HG03175 (cell line): ENCODE data around the gene CCNL2.
A peak's percentile ranks its signal among the peaks of the same experiment; 100 is the strongest.
"Not testable (repeated sequence)": the region's sequence is repeated elsewhere in the genome, so short reads cannot be mapped to it uniquely, and the experiment has no call there.

Experiments
- ATAC-seq: cut with Tn5 transposase; IDR thresholded peaks from one replicate; pipeline ENCODE4 v1.9.1; 2021; ENCODE audit warnings: mild to moderate bottlenecking, moderate library complexity; ENCODE audit not compliant: unreplicated experiment

The CCNL2 gene

DNA sequence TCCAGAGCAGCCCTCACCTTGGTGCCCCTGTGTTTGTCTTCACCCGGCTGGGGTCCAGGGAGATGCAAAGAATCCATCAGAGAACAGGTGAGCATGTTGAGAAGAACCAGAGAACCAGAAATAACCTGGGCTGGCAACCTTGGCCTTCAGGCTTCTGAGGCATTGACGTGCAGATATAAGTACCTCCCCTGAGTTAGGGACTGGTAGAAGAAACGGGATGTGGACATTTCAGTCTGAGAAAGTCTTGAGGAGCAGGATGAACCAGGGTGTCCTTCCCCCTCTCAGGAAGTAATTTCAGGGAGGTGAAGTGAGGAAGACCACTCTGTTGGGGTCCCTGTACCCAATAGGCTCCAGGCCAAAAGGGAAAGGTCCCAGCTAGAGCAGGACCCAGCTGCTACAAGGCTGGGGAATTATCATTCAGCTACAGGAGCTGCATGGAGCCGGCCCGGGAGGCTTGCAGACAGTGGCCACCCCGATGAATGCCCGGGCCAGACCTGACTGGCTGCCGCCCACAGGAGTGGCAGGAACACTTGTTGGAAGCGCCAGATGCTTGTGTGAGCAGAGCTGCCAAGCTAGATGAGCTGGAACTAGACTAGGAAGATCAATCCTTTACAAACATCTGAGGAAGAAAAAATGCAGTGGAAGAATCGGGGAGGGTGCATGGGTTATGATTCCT, 22.4 kb downstream of the CCNL2 start:
- no peak for ATAC-seq

DNA sequence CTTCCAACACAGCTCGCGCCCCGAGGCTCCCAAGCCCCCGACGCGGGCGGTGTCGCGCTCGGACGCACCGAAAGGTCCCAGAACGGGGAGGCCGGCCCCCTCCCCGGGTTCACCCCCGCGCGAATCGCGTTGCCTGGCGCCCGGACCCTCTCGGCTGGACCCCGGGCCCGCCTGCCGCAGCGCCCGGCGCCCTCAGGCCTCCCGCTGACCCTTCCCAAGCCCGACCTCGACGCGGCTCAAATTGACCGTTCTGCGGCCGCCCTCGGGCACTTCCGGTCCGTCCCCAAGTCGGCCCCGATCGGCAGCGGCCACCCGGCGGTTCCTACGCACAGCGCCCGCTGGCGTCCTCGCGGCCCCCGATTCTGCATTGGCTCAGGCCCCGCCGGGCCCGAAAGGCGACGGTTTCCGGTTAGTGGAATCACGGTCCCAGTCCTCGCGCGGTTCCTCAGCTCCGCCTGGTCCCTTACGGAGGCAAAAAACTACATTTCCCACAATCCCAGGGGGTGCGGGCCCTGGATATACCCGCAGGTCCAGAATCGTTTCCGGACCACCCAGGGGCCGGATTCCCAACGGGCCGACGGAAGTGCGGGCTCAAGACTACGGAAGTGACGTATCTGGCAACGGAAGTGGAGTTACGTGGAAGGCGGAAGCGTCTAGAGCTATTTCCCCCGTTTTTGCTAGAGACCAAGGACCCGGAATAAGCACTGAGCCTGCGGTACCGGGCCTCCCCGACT, 24.0 kb downstream of the CCNL2 start, which contains the start of gene AURKAIP1:
AURKAIP1 (minus strand) TSS at position 279 of the 734 bp plus-strand sequence. CDS start 451 bp downstream, outside the sequence.
- ATAC-seq: peak; percentile 91

DNA sequence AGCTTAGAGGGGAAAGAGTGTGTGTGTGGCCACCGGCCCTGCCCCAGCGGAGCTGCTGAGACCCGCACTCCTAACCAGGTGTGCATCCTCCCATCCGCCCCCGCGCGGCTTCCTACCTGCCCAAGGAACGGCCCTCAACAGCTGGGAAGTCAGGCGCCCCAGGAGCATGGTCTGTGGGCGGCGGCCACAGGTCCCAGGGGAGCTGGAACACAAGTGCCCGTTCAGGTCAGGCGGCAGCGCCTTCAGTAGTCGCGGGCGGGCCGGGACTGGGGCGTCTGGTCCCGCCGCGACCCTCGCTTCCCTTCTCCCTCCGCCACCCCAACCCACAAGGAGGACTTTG, 24.6 kb downstream of the CCNL2 start:
- peak; percentile 3 for ATAC-seq

DNA sequence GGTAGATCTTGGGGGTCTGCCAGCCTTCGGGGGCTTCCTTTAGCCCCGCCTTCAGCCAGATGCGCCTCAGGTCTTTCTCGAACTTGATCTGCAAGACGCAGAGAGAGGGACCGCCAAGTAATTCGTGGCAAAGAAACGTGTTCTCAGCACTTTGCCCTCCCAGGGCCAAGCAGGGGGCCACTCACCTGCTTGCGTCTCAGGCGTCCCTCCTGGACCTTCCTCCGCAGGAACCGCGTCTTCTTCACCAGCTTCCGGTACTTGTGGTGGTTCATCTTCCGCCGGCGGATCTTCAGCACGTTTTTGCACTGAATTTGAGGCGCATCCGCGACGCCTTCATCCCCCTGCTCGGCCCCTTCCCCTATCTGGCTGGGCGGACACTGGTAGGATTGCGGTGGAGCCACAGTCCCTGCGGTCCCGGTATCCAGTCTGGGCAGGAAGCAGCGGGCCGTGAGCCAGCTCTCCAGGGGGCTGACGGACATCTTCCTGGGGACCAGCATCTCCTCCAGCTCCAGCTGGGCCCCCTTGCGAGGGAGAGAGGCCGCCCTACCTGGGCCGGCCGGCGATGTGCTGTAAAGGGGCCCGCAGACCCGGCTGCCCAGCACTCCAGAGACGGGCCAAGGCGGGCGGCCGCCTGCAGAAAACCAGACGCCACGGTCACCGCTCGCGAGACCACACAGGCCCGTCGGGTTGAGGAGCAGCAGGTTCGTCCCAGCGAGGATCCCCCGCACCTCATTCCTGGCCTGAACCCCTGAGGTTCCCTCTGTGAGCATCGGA, 25.1 kb downstream of the CCNL2 start:
- ATAC-seq: no peak

DNA sequence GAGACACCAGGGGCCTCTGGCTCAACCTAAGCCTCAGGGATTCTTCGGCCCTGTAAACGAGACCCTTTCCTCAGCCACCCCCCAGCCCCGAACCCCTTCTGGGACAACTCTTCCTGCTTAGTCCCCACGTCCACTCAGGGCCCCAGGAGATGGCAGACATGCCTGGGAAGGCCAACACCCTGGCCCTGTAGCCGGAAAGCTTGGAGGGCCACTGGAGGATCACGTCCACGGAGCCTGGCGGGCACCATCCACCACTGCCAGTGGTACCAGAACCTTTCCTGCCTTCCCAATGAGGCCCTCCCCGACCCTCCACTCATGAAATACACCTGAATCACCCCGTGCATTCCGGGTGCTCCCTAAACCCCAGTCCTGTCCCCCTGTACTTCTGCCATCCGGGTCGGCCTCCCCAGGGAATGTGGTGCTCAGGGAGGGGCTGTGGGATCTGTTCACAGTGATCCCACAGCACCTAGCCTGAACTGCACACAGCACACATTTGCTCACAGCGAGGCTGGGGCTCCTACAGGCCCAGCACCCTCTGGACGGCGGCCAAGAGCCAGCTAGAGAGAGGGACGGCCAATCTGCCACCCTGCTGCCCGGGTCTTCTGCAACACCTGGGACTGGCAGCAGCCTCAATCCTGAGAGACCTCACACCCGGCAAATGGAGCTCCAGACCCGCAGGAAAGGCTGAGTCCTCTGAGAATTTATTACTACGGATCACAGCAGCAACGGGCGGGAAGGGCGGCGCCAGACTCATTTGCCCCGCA, 25.9 kb downstream of the CCNL2 start:
- no peak for ATAC-seq

DNA sequence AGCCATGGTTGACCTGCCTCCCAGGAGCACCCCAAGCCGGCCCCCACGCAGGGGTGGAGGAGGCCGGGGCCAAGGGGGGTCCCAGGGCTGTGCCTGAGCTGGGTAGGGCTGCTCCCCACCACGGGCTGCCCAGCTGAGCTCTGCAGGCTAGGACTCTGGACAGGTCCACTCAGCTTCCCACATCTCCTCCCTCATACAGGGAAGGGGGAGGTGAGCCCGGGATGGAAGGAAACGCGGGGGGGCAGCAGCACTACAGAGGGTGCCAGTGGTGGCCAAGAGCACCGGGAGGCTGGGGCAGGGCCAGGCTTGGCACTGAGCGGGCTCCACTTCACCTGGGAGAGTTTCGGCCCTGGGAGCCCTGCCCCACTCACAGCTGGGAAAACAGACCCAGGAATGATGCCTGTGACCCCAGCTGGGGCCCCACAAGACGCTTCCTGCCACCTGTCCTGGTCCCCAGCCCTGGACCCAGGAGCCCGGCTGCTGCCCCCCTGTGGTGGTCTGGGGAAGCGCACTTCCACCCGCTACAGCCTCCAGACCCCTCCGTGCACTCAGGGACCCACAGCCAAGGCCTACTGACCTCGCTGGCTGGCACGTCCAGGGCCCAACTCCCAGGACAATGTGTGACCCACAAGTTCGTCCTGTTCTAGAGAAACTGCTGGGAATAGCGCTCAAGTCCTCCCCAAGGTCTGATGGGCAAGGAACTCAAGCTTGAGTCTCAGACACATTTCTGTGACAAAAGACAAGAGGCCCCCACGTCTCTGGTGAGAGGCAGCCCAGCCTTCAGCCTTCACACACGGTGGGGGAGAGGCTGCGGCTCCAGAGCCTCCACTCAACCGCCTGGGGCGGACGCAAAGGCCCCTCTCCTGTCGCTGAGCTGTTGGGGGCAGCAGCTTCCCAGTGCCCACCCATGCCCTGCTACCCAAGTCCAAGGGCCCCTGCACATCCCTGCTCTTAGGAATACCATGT, 27.1 kb downstream of the CCNL2 start:
- no peak for ATAC-seq

DNA sequence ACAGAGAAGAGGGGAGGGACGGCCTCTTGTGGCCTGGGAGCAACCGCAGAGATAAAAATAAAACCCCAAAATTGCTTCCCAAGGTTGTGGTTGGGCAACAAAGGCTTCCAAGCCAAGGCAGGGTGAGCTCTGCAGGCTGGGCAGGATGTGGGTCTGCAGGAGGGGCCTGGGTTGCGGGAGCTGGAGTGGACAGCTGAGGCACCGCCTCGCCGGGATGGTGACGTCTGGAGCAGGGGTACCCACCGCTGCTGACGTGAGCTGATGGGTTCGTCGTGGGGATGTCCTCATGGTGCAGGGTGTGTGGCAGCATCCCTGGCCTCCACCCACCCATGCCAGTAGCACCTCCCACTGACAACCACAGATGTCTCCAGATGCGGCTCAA, 27.8 kb downstream of the CCNL2 start:
- no peak for ATAC-seq

DNA sequence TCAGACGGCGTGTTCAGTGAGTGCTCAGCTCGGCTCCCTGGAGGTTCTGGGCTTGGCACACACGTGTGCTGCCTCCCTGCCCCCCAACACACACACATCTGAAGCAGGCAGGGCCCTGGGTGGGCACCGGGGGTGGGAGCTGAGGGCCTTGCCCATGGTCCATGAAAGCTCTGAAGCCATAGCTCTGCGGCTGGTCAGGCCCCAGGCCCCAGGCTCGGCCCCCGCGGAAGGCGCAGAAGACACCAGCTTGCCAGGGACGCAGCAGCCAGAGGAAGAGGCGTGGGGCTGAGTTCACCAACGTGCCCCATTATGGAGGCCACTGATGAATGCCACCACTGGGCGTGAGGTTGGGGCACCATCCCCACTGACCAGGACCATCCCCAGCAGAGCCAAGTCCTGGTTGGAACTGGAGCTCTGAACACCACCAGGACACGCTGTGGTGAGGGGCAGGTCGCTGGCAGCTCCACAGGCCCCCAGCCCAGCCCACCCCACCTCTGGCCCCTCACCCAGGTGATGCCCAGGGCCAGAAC, 28.3 kb downstream of the CCNL2 start:
- no peak for ATAC-seq

DNA sequence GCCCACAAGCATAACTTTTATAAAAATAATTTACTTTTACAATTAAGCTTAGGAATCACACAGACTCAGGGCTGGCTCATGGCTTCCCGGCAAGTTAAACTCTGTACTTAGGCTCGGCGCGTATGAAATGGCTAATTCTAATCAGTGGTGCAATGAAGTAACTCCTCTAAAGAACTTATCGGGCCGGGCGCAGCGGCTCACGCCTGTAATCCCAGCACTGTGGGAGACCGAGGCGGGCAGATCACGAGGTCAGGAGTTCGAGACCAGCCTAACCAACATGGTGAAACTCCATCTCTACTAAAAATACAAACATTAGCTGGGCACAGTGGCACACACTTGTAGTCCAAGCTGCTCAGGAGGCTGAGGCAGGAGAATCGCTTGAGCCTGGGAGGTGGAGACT, 29.0 kb downstream of the CCNL2 start:
- ATAC-seq: not testable (repeated sequence)

DNA sequence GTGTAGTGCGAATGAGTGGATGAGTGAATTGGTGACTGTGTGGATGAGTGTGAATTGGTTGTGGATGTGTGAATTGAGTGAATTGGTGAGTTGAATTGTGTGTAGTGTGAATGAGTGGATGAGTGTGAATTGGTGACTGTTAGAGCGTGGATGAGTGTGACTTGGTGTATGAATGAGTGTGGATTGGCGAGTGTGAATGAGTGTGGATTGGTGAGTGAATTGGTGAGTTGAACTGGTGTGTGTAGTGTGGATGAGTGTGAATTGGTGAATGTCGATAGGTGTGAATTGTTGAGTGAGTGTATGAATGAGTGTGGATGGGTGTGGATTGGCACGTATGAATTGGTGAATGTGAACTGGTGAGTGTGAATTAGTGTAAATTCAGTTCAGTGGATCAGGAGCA, 31.8 kb downstream of the CCNL2 start:
- ATAC-seq: no peak

DNA sequence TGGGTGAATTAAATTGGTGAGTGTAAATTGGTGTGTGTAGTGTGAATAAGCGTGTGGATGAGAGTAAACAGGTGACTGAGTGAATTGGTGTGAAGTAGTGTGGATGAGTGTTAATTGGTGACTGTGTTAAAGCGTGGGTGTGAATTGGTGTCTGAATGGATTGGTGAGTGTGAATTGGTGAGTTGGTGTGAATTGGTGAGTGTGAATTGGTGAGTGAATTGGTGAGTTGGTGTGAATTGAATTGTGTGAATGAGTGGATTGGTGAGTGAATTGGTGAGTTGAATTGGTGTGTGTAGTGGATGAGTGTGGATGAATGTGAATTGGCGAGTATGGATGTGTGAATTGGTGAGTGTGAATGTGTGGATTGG, 32.5 kb downstream of the CCNL2 start:
- no peak for ATAC-seq

DNA sequence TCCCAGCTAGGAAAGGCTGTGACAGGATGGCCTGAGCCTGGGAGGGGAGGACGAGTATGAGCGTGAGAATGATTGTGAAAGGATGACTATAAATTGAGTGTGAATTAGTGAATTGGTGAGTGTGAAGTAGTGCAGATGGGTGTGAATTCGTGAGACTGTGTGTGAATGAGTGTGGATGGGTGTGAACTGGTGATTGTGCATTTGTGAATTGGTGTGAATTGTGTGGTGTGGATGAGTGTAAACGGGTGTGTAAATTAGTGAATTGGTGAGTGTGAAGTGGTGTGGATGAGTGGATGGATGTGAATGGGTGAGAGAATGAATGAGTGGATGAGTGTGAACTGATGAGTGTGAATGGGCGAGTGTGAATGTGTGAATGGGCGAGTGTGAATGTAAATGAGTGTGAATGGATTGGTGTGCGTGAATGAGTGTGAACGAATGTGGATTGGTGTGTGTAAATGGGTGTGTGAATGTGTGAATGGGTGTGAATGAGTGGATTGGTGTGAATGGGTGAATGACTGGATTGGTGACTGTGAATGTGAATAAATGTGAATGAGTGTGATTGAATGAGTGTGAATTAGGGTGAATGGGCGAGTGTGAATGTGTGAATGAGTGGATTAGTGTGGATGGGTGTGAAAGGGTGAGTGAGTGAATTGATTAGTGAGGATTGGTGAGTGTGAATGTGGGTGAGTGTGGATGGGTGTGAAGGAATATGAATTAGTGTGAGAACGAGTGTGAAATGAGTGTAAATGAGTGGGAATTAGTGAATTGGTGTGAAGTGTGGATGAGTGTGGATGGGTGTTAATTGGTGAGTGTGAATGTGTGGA, 33.0 kb downstream of the CCNL2 start:
- no peak for ATAC-seq

DNA sequence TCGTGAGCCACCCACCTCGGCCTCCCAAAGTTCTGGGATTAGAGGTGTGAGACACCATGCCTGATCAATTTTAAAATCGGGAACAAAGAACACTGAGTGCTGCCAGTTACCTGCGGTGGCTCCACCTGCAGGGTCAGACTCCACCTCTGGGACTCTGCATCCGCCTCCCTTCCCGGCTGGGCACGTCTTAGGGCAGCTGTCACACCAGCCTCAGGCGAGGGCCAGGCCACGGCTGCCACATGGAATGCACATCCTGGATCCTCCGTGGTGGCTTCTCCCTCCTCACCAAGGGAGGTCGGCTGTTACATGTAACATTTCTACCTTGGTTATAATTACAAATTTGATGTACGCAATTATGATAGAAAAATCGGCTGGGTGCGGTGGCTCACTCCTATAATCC, 34.9 kb downstream of the CCNL2 start:
- no peak for ATAC-seq

DNA sequence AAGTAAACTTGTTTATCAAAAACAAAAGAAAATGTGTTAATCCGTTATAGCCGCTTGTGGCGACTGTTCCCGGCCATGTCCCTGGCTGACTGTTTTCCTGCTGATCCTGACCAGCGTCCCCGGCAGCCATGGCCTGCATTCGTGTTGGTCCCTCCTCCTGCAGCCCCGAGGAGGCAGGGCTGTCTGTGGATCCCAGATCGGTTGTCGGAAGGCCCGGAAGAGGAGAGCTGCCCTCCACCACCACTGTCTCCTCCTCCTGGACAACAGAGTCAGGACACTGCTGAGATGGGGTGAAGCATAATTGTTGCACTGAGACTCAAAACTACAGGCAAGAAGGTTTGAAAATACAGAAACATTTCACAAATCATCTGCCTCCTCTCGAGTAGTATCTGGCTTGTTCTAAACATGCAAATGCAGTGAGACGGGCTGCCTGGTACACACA, 37.1 kb downstream of the CCNL2 start:
- ATAC-seq: no peak

DNA sequence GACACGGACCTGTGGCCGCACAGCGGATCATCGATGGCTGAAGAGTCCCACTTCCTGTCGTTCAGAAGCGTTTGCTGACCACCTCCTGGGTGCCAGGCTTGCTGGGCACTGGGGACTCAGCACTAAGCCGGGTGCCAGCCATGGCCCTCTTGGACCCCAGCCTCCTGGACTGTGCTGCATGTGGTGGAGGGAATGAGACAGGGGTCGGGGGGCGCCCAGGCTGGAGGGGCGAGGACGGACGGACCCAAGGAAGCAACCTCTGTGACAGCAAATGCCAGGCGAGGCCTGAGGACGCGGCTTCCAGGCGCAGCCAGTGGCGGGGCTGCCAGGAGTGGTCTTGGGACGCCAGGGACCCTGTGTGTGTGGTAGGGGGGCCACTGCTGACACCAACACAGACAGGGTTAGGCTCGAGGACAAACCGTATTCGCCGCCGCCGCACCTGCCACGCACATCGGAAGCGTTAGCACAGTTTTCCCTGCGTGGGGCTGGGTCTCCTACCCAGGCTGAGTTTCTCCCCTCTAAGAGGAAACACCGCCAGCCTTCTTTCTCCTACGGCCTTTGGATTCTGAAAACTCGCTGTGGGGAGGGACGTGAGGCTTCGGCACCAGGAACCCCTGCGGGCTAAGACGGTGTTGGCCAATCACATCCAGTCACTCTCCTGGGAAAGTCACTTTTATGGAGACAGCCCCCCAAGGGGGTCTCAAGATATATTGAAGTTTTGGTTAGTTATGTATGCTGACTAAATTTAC, 37.7 kb downstream of the CCNL2 start:
- no peak for ATAC-seq

DNA sequence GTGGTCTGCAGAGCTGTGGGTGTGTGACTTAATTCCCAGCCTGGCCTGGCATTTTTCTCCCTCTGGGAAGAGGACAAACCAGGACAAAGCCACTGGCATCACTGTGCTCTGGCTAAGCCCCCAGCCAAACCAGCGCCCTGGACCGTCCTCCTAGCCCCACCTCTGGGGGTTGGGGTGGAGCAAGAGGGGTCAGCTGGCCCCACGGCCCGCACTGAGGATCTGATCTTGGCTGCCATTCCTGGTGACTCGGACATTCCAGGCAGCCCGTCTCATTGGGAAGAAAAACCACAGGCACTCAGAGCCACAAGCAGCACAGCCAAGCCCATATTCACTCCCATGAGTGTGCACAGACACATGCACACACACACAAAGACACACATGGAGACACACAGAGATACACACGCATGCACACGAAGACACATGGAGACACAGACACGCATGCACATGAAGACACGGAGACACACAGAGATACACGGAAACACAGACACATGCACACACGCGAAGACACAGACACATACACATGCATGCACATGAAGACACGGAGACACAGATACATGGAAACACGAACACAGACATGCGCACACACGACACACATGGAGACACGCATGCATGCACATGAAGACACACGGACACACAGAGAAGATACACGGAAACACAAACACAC, 38.5 kb downstream of the CCNL2 start:
- no peak for ATAC-seq

DNA sequence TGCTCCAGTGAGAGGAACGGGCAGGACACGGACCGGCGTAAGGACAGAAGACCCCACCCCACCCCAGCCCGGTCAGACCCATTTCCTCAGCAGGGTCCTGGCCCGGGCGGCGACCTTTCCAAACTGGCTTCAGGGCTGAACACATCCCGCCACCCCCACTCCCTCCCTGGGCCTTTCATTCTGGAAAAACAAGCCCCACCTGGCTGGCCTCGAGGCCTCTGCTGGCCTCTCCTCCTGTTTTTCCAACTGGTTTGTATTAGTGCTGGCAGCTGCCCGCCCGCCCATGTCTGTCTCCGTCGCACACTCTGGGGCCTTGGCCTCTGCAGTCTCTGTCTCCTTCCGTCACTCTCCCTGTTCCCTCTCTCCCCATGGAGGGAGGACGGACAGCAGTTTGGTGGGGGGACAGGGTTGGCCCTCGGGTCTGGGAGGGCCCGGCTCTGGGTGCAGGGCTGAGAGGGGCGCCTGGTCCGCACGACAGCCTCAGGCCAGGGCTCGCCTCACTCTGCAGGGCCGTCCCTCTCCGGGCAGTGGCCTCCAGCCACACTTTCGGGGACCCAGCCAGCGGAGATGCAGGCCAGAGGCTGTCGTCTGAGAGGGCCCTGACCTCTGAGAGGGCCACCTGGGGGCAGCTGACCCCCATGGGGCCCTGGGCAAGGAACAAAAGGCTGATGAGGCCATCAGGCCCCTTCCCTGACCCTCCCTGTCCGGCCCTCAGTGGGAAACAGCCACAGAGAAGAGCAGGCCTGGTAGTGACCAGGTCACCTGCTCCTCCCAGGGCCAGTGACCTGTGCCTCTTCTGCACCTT, 39.3 kb downstream of the CCNL2 start:
- no peak for ATAC-seq
